GM12878 (cell line): ENCODE measurements around the gene NCMAP.

Experiments
- CBX3 ChIP-seq: fragments of 200-600 bp; sonication (generic); IDR thresholded peaks from 2 replicates; pipeline ENCODE4 v1.6.1; 2016; ENCODE audit warnings: low read depth, borderline replicate concordance
- CTCF ChIP-seq, 3 experiments: IDR thresholded peaks in 2 of 3; conservative IDR thresholded peaks in 1 of 3; 2 replicates each; pipeline ENCODE4 v1.5.1; 2011; ENCODE audit warnings: low read depth in 3 of 3, low read length in 3 of 3, mild to moderate bottlenecking in 3 of 3, control low read depth in 2 of 3, moderate library complexity in 2 of 3, inconsistent platforms in 1 of 3, mixed read lengths in 1 of 3; ENCODE audit not compliant: control insufficient read depth in 2 of 3, insufficient read depth in 1 of 3; ENCODE audit errors: extremely low read depth in 1 of 3
- EP300 ChIP-seq, 2 experiments: fragments of 150-350 bp in 1 of 2; IDR thresholded peaks; 2 replicates each; pipeline ENCODE4 v1.6.1; 2011 to 2012; ENCODE audit warnings: low read depth in 2 of 2, low read length in 2 of 2, borderline replicate concordance in 1 of 2, improper control_type of control experiment in 1 of 2, inconsistent platforms in 1 of 2; ENCODE audit not compliant: control insufficient read depth in 1 of 2
- EZH2 ChIP-seq: IDR thresholded peaks from 2 replicates; pipeline ENCODE4 v1.6.1; 2012; ENCODE audit warnings: low read depth, mild to moderate bottlenecking, control low read depth, inconsistent platforms, low read length, borderline replicate concordance; ENCODE audit not compliant: control insufficient read depth
- HDAC2 ChIP-seq: fragments of 200-600 bp; sonication (generic); IDR thresholded peaks from 2 replicates; pipeline ENCODE4 v1.6.1; 2017
- JUND ChIP-seq: IDR thresholded peaks from 2 replicates; pipeline ENCODE4 v1.6.1; 2012; ENCODE audit warnings: low read depth, mild to moderate bottlenecking, low read length, improper control_type of control experiment, moderate library complexity
- RAD51 ChIP-seq: fragments of 450-650 bp; IDR thresholded peaks from 2 replicates; pipeline ENCODE4 v1.6.1; 2016; ENCODE audit warnings: moderate library complexity, mild to moderate bottlenecking, inconsistent platforms
- SMC3 ChIP-seq: IDR thresholded peaks from 2 replicates; pipeline ENCODE4 v1.6.1; 2011; ENCODE audit warnings: low read length, improper control_type of control experiment, borderline replicate concordance
- SPI1 ChIP-seq: IDR thresholded peaks from 2 replicates; pipeline ENCODE4 v1.6.1; 2011; ENCODE audit warnings: low read depth, mild to moderate bottlenecking, low read length, moderate library complexity, borderline replicate concordance; ENCODE audit not compliant: insufficient read depth
- TARDBP ChIP-seq: IDR thresholded peaks from 2 replicates; pipeline ENCODE4 v1.6.1; 2016; ENCODE audit warnings: borderline replicate concordance

DNA sequence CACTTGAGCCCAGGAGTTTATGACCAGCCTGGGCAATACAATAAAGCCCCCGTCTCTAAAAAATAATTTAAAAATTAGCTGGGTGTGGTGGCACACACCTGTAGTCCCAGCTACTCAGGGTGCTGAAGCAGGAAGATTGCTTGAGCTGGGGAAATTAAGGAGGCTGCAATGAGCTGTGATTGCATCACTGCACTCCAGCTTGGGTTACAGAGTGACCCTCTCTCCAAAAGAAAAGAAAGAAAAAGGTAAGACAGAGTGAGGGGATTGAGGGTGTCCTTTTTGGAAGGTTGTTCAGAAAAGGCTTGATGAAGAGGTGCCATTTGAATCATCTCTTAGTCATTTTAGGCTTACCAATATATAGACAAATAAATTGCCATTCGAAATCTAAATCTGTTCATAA lies 83.2 kb downstream of the NCMAP start:
- TF ChIP-seq CBX3 = no peak
- TF ChIP-seq CTCF (IDR thresholded peaks at IDR 0.05 in 2 of 3, conservative IDR thresholded peaks at IDR 0.05 in 1 of 3; ENCODE audit: control insufficient read depth in 2 of 3, extremely low read depth in 1 of 3, insufficient read depth in 1 of 3, low read depth in 3 of 3, low read length in 3 of 3) = no peak
- no peak for TF ChIP-seq SMC3
- no peak for TF ChIP-seq EP300 (IDR thresholded peaks at IDR 0.05; ENCODE audit: borderline replicate concordance in 1 of 2, control insufficient read depth in 1 of 2, low read depth in 2 of 2, low read length in 2 of 2)
- no peak for TF ChIP-seq HDAC2
- TF ChIP-seq JUND = no peak
- TF ChIP-seq SPI1 = no peak
- TF ChIP-seq TARDBP = no peak
- no peak for TF ChIP-seq RAD51
- no peak for TF ChIP-seq EZH2
